ENCODE measurements around the gene RAB35. TPM values are rescaled to one million over a fixed set of nuclear protein-coding genes. Genes with fewer than 3 reads are reported as not detected.

The RAB35 gene
- total and polyA plus RNA-seq, 2 donors from 2014 or later, result 23.2 to 56.1 TPM

DNA sequence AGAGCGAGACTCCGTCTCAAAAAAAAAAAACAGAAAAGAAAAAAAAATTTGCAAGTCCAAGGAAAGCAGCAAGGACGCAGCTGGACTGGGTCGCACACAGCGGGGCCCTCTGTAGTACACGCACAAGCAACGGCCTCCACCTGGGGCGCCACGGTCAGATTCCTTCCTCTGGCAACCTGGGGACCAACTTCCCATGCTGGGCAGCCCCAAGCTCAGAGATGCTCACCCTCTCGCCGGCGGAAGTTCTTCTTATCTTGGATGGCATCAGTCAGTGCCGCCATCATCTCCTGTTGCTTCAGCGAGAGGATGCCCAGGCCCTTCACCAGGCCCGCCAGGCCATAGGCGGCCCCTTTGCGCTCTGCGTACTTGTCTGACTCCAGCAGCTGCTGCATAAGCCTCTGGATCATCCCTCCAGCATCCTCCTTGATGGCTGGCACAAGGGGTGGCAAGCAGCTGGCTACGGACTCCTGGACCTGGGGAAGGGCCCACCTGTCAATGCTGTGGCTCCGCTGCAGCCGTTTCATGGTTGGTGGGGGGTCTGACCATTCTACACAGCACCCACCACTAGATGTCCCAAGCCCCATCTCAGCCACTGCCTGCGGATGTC, 34.5 kb upstream of the RAB35 start:
- TF ChIP-seq, protein P1, sequence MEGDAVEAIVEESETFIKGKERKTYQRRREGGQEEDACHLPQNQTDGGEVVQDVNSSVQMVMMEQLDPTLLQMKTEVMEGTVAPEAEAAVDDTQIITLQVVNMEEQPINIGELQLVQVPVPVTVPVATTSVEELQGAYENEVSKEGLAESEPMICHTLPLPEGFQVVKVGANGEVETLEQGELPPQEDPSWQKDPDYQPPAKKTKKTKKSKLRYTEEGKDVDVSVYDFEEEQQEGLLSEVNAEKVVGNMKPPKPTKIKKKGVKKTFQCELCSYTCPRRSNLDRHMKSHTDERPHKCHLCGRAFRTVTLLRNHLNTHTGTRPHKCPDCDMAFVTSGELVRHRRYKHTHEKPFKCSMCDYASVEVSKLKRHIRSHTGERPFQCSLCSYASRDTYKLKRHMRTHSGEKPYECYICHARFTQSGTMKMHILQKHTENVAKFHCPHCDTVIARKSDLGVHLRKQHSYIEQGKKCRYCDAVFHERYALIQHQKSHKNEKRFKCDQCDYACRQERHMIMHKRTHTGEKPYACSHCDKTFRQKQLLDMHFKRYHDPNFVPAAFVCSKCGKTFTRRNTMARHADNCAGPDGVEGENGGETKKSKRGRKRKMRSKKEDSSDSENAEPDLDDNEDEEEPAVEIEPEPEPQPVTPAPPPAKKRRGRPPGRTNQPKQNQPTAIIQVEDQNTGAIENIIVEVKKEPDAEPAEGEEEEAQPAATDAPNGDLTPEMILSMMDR (IDR thresholded peaks at IDR 0.05; ENCODE audit: borderline replicate concordance, extremely low read depth, insufficient read depth), result no peak
- Histone ChIP-seq H3K36me3 (ENCODE audit: control insufficient read depth in 2 of 3, insufficient read depth in 3 of 3, low read length in 3 of 3) (peaks cover 4 to 66% (median 45%) of the 10 kb centered on the region in 3 donors), H3K9me3 (ENCODE audit: control insufficient read depth in 2 of 3, insufficient read depth in 1 of 3, low read length in 3 of 3) (no peaks in the 10 kb centered on the region), H3K27ac (ENCODE audit: low read depth in 2 of 2, low read length in 2 of 2) (no peak overlapping the region), H3K4me1 (ENCODE audit: control insufficient read depth in 2 of 3, insufficient read depth in 2 of 3, low read depth in 1 of 3, low read length in 3 of 3) (no peaks in the 10 kb centered on the region), H3K9ac (ENCODE audit: low read length in 3 of 3) (no peak overlapping the region), H3K27me3 (ENCODE audit: control insufficient read depth, insufficient read depth, low read length) (no peaks in the 10 kb centered on the region), H3K4me3 (ENCODE audit: low read length in 3 of 3) (no peak overlapping the region)
- intact Hi-C loops (cut with DNase I), result no loop called here
- DNase-seq (peak in 1 of 5 donors; percentile 72), FAIRE-seq (no peak)

DNA sequence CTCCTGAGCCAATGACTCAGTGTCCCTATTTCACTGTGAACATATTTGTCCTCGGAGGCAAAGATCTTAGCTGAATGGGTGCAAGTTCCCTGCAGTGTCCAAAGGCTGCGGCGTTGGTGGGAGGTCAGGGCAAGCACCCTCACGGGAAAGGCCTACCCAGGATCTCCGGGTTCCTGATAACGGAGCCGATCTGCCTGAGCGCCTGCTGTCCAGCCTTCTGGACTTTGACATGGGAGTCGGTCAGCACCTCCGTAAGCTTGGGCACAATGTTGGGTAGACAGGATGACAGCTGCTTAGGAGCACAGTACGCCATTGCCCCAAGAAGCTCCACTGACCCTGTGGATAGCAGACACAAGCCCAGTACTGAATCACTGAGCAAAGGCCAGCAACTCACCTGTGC, 31.5 kb upstream of the RAB35 start:
- DNase-seq (peak in 1 of 5 donors; percentile 38), FAIRE-seq (no peak)
- no peak overlapping the region for H3K4me3 ChIP-seq (ENCODE audit: low read length in 3 of 3)
- no peaks in the 10 kb centered on the region for H3K9me3 ChIP-seq (ENCODE audit: control insufficient read depth in 2 of 3, insufficient read depth in 1 of 3, low read length in 3 of 3)
- peaks cover 0 to 3% (median 0%) of the 10 kb centered on the region in 3 donors for H3K4me1 ChIP-seq (ENCODE audit: control insufficient read depth in 2 of 3, insufficient read depth in 2 of 3, low read depth in 1 of 3, low read length in 3 of 3)
- TF ChIP-seq, protein P1 (IDR thresholded peaks at IDR 0.05; ENCODE audit: borderline replicate concordance, extremely low read depth, insufficient read depth), result no peak
- H3K9ac ChIP-seq (ENCODE audit: low read length in 3 of 3), result no peak overlapping the region
- peaks cover 2 to 57% (median 34%) of the 10 kb centered on the region in 3 donors for H3K36me3 ChIP-seq (ENCODE audit: control insufficient read depth in 2 of 3, insufficient read depth in 3 of 3, low read length in 3 of 3)
- no peaks in the 10 kb centered on the region for H3K27me3 ChIP-seq (ENCODE audit: control insufficient read depth, insufficient read depth, low read length)
- H3K27ac ChIP-seq (ENCODE audit: low read depth in 2 of 2, low read length in 2 of 2), result peak overlapping the region in 1 of 2 donors; percentile 11
- intact Hi-C loops (cut with DNase I), result no loop called here

DNA sequence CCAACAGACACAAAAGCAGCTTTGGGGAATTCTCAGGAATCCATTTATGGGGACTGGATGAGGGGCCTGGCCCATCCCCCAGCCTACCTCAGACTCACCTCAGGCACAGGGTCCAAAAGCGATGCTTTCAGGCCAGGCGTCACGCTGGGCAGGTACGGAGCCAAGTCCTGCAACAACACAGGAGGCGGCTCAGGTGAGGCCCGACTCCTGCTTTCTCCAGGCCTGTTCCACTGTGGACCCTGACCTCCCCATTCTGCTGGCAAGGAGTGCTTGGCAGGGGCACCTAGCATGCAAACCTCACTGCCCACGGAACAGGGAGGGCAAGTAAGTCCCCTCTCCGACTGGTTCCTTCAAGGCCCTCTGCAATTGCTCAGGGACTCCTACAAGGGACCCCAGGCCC, 28.6 kb upstream of the RAB35 start:
- Histone ChIP-seq H3K4me3 (ENCODE audit: low read length in 3 of 3) (no peak overlapping the region), H3K4me1 (ENCODE audit: control insufficient read depth in 2 of 3, insufficient read depth in 2 of 3, low read depth in 1 of 3, low read length in 3 of 3) (peaks cover 0 to 3% (median 0%) of the 10 kb centered on the region in 3 donors), H3K36me3 (ENCODE audit: control insufficient read depth in 2 of 3, insufficient read depth in 3 of 3, low read length in 3 of 3) (peaks cover 7 to 75% (median 40%) of the 10 kb centered on the region in 3 donors), H3K27ac (ENCODE audit: low read depth in 2 of 2, low read length in 2 of 2) (peak overlapping the region in 1 of 2 donors; percentile 14), H3K9me3 (ENCODE audit: control insufficient read depth in 2 of 3, insufficient read depth in 1 of 3, low read length in 3 of 3) (no peaks in the 10 kb centered on the region), H3K9ac (ENCODE audit: low read length in 3 of 3) (no peak overlapping the region), H3K27me3 (ENCODE audit: control insufficient read depth, insufficient read depth, low read length) (no peaks in the 10 kb centered on the region)
- DNase-seq, result peak in 1 of 5 donors; percentile 32
- intact Hi-C loops (cut with DNase I), result no loop called here
- no peak for FAIRE-seq
- TF ChIP-seq, protein P1 (IDR thresholded peaks at IDR 0.05; ENCODE audit: borderline replicate concordance, extremely low read depth, insufficient read depth), result no peak
